ENCODE measurements around the gene VAV3. TPM values are rescaled to one million over a fixed set of nuclear protein-coding genes. Genes with fewer than 3 reads are reported as not detected.

VAV3 gene
- total RNA-seq, 2 donors from 2014 or later = 7.3 to 7.9 TPM

GRCh38 chr1:107545879-107546278 is 419.1 kb downstream of the VAV3 start:
- no peak for DNase-seq (ENCODE audit: low spot score)
- intact Hi-C loops (cut with DNase I) = no loop called here

GRCh38 chr1:107545056-107545577 is 419.9 kb downstream of the VAV3 start:
- intact Hi-C loops (cut with DNase I) = no loop called here

GRCh38 chr1:107544285-107544684 is 420.7 kb downstream of the VAV3 start:
- intact Hi-C loops (cut with DNase I) = no loop called here
- no peak for DNase-seq (ENCODE audit: low spot score)

More at GRCh38 chr1:107545056-107545577, 419.9 kb downstream of the VAV3 start:
- no peak for DNase-seq (ENCODE audit: low spot score)

GRCh38 chr1:107541412-107541811 is 423.6 kb downstream of the VAV3 start:
- no peak for DNase-seq (ENCODE audit: low spot score)
- intact Hi-C loops (cut with DNase I) = no loop called here

- DNase-seq (ENCODE audit: low spot score) = no peak
- intact Hi-C loops (cut with DNase I) = no loop called here
These were observed 426.5 kb downstream of the VAV3 start for GRCh38 chr1:107538502-107538901.

GRCh38 chr1:107536266-107536665 is 428.7 kb downstream of the VAV3 start:
- intact Hi-C loops (cut with DNase I) = no loop called here
- DNase-seq (ENCODE audit: low spot score) = no peak

GRCh38 chr1:107535091-107535490 is 429.9 kb downstream of the VAV3 start:
- no peak for DNase-seq (ENCODE audit: low spot score)
- intact Hi-C loops (cut with DNase I) = no loop called here

GRCh38 chr1:107534632-107535031 is 430.3 kb downstream of the VAV3 start:
- intact Hi-C loops (cut with DNase I) = no loop called here
- DNase-seq (ENCODE audit: low spot score) = no peak

- intact Hi-C loops (cut with DNase I) = no loop called here
- no peak for DNase-seq (ENCODE audit: low spot score)
These were observed 431.5 kb downstream of the VAV3 start for GRCh38 chr1:107533436-107533835.

- intact Hi-C loops (cut with DNase I) = no loop called here
- no peak for DNase-seq (ENCODE audit: low spot score)
These were observed 432.7 kb downstream of the VAV3 start for GRCh38 chr1:107532318-107532717.

- intact Hi-C loops (cut with DNase I) = no loop called here
These were observed 433.7 kb downstream of the VAV3 start for GRCh38 chr1:107531065-107531908.

GRCh38 chr1:107530543-107530942 is 434.4 kb downstream of the VAV3 start:
- intact Hi-C loops (cut with DNase I) = no loop called here
- DNase-seq (ENCODE audit: low spot score) = no peak

More at GRCh38 chr1:107531065-107531908, 433.7 kb downstream of the VAV3 start:
- DNase-seq (ENCODE audit: low spot score) = no peak

GRCh38 chr1:107529511-107530149 is 435.4 kb downstream of the VAV3 start:
- DNase-seq (ENCODE audit: low spot score) = no peak
- intact Hi-C loops (cut with DNase I) = no loop called here

GRCh38 chr1:107526524-107527198 is 438.3 kb downstream of the VAV3 start:
- intact Hi-C loops (cut with DNase I) = no loop called here
- DNase-seq (ENCODE audit: low spot score) = no peak

GRCh38 chr1:107525961-107526360 is 439.0 kb downstream of the VAV3 start:
- DNase-seq (ENCODE audit: low spot score) = no peak
- intact Hi-C loops (cut with DNase I) = no loop called here

GRCh38 chr1:107525145-107525544 is 439.8 kb downstream of the VAV3 start:
- intact Hi-C loops (cut with DNase I) = no loop called here
- DNase-seq (ENCODE audit: low spot score) = no peak

GRCh38 chr1:107524301-107524700 is 440.7 kb downstream of the VAV3 start:
- DNase-seq (ENCODE audit: low spot score) = no peak
- intact Hi-C loops (cut with DNase I) = no loop called here

GRCh38 chr1:107523736-107524135 is 441.2 kb downstream of the VAV3 start:
- intact Hi-C loops (cut with DNase I) = no loop called here
- DNase-seq (ENCODE audit: low spot score) = no peak

- DNase-seq (ENCODE audit: low spot score) = no peak
- intact Hi-C loops (cut with DNase I) = no loop called here
These were observed 441.9 kb downstream of the VAV3 start for GRCh38 chr1:107523061-107523460.

Data from posterior vena cava (tissue), 2 donors.